OCI-LY1 (cell line): ENCODE results near the gene RAB11FIP4.

Experiments
- H2AFZ ChIP-seq: fragments of 200-600 bp; sonication (generic), shearing (Covaris generic); 2 replicates; pipeline ENCODE4 v1.6.0; 2014; ENCODE audit warnings: antibody characterized with exemption, mild to moderate bottlenecking, low read length
- H3F3A ChIP-seq: fragments of 200-600 bp; sonication (generic), shearing (Covaris generic); 2 replicates; pipeline ENCODE4 v1.6.0; 2014; ENCODE audit warnings: mild to moderate bottlenecking, antibody characterized with exemption, low read length, moderate library complexity; ENCODE audit not compliant: insufficient read depth
- H3K27ac ChIP-seq: fragments of 200-600 bp; sonication (generic); 2 replicates; pipeline ENCODE4 v1.5.1; 2014; ENCODE audit warnings: low read length, mixed run types, mild to moderate bottlenecking, low read depth; ENCODE audit not compliant: poor library complexity, severe bottlenecking
- H3K27me3 ChIP-seq: fragments of 200-600 bp; sonication (generic); 2 replicates; pipeline ENCODE4 v1.6.0; 2014; ENCODE audit warnings: antibody characterized with exemption, mild to moderate bottlenecking, low read length, moderate library complexity; ENCODE audit not compliant: insufficient read depth
- H3K36me3 ChIP-seq: fragments of 200-600 bp; sonication (generic); 2 replicates; pipeline ENCODE4 v1.6.1; 2014; ENCODE audit warnings: mild to moderate bottlenecking, antibody characterized with exemption, low read length, moderate library complexity, mixed read lengths; ENCODE audit not compliant: insufficient read depth
- H3K4me1 ChIP-seq: fragments of 200-600 bp; sonication (generic); 2 replicates; pipeline ENCODE4 v1.5.1; 2014; ENCODE audit warnings: mild to moderate bottlenecking, low read length, moderate library complexity; ENCODE audit not compliant: insufficient read depth, severe bottlenecking
- H3K4me2 ChIP-seq: fragments of 200-600 bp; sonication (generic), shearing (Covaris generic); 2 replicates; pipeline ENCODE4 v1.6.1; 2014; ENCODE audit warnings: low read length
- H3K4me3 ChIP-seq: fragments of 200-600 bp; sonication (generic); 2 replicates; pipeline ENCODE4 v1.5.1; 2014; ENCODE audit warnings: low read length, low read depth, mild to moderate bottlenecking, mixed read lengths; ENCODE audit not compliant: poor library complexity, severe bottlenecking
- H3K79me2 ChIP-seq: fragments of 200-600 bp; shearing (Covaris generic); 2 replicates; pipeline ENCODE4 v1.6.1; 2016; ENCODE audit warnings: mixed run types, low read length, mixed read lengths; ENCODE audit not compliant: insufficient read depth
- H3K9ac ChIP-seq: fragments of 200-600 bp; sonication (generic), shearing (Covaris generic); 2 replicates; pipeline ENCODE4 v1.6.1; 2014; ENCODE audit warnings: mild to moderate bottlenecking, low read length, mixed read lengths
- H3K9me2 ChIP-seq: fragments of 200-600 bp; sonication (generic), shearing (Covaris generic); 2 replicates; pipeline ENCODE4 v1.6.1; 2014; ENCODE audit warnings: low read depth, mild to moderate bottlenecking, low read length, mixed read lengths
- H3K9me3 ChIP-seq: fragments of 200-600 bp; shearing (Covaris generic); 2 replicates; pipeline ENCODE4 v1.6.1; 2014; ENCODE audit warnings: low read length, mixed read lengths
- H4K20me1 ChIP-seq: fragments of 200-600 bp; sonication (generic), shearing (Covaris generic); 2 replicates; pipeline ENCODE4 v1.6.0; 2016; ENCODE audit warnings: mild to moderate bottlenecking, low read length; ENCODE audit not compliant: insufficient read depth
- EZH2 ChIP-seq: fragments of 200-600 bp; sonication (generic), shearing (Covaris generic); IDR thresholded peaks from 2 replicates; pipeline ENCODE4 v1.8.0; 2017; ENCODE audit warnings: borderline replicate concordance, mixed run types, mild to moderate bottlenecking, antibody characterized with exemption, low read length, moderate library complexity, mixed read lengths
- TF ChIP-seq, protein P1 (sequence below): fragments of 200-600 bp; sonication (generic), shearing (Covaris generic); IDR thresholded peaks from 2 replicates; pipeline ENCODE4 v1.5.1; 2017; ENCODE audit warnings: mild to moderate bottlenecking, antibody characterized with exemption, low read length, moderate library complexity, mixed read lengths

The RAB11FIP4 gene

DNA sequence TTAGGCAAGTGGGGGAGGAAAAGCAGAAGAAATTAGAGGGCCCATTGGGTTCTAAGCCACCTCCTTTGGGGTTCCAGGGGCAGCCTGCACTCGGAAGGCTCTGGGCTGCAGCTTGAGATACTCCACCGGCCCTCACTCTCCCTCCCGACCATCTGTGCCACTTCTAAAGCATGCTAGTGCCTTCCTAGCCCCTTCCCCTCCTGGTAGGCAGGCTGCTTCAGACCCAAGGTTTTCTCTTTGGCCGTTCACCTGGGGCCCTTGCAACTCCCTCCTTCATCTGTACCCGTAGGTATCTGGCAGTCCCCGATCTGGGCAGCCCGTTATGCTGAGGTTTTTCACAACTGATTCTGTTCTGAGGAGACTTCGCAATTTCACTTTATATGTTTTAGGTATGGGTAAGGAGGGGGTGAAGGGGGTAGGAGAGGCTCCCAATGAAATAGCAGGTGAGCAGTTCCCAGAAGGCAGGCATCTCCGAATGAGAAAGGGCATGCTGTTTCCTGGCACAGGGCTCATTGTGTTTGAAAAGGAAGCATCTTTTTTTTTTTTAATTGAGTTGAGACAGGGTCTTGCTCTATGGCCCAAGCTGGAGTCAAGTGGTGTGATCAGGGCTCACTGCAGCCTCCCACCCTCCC, 98.7 kb downstream of the RAB11FIP4 start:
- Histone ChIP-seq H3K27me3 (no peaks in the 10 kb centered on the region), H3K27ac (peak overlapping the region; percentile 97), H3K4me2 (peak overlapping the region; percentile 83; the same call in 1 of the 2 replicates), H3K36me3 (no peaks in the 10 kb centered on the region), H3K79me2 (no peaks in the 10 kb centered on the region), H3K9me2 (no peaks in the 10 kb centered on the region), H3K9me3 (no peaks in the 10 kb centered on the region), H3K9ac (no peak overlapping the region; the same call in 1 of the 2 replicates), H3K4me1 (peaks cover 78% of the 10 kb centered on the region), H3K4me3 (peak overlapping the region; percentile 80), H2AFZ (no peak overlapping the region), H4K20me1 (no peaks in the 10 kb centered on the region), H3F3A (no peaks in the 10 kb centered on the region)
- TF ChIP-seq, protein P1, sequence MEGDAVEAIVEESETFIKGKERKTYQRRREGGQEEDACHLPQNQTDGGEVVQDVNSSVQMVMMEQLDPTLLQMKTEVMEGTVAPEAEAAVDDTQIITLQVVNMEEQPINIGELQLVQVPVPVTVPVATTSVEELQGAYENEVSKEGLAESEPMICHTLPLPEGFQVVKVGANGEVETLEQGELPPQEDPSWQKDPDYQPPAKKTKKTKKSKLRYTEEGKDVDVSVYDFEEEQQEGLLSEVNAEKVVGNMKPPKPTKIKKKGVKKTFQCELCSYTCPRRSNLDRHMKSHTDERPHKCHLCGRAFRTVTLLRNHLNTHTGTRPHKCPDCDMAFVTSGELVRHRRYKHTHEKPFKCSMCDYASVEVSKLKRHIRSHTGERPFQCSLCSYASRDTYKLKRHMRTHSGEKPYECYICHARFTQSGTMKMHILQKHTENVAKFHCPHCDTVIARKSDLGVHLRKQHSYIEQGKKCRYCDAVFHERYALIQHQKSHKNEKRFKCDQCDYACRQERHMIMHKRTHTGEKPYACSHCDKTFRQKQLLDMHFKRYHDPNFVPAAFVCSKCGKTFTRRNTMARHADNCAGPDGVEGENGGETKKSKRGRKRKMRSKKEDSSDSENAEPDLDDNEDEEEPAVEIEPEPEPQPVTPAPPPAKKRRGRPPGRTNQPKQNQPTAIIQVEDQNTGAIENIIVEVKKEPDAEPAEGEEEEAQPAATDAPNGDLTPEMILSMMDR: no peak
- TF ChIP-seq EZH2: no peak

DNA sequence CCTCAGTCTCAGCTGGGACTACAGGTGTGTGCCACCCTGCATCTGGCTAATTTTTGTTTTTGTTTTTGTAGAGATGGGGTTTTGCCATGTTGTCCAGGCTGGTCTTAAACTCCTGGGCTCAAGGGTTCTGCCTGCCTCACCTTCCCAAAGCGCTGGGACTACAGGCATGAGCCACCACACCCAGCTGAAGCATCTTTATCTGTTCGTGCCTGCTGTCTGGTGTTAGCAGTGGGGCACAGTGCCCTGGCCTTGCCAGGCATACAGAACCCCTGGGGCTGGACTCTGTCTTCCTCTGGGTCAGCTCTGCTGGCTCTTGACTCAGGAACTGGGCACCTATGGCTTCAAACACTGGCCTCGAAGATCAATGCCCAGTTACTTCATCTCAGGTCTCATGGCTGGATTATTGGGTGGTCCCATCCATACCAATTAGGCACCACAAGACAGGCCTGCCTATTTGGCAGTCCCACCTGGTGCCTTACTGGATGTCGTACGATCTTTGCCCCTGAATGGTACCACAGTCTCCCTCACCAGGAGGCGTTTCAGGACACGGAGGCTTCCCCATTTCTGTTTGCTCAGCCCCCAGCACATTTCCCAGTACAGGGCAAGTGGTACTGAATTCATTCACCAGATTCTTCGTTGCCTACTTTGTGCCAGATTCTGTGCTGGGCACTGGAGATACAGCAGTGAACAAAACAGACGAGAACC, 99.3 kb downstream of the RAB11FIP4 start:
- Histone ChIP-seq H3K79me2 (no peaks in the 10 kb centered on the region), H3K9ac (peak overlapping the region; percentile 20; the same call in 1 of the 2 replicates), H3K4me3 (peak overlapping the region; percentile 30)

DNA sequence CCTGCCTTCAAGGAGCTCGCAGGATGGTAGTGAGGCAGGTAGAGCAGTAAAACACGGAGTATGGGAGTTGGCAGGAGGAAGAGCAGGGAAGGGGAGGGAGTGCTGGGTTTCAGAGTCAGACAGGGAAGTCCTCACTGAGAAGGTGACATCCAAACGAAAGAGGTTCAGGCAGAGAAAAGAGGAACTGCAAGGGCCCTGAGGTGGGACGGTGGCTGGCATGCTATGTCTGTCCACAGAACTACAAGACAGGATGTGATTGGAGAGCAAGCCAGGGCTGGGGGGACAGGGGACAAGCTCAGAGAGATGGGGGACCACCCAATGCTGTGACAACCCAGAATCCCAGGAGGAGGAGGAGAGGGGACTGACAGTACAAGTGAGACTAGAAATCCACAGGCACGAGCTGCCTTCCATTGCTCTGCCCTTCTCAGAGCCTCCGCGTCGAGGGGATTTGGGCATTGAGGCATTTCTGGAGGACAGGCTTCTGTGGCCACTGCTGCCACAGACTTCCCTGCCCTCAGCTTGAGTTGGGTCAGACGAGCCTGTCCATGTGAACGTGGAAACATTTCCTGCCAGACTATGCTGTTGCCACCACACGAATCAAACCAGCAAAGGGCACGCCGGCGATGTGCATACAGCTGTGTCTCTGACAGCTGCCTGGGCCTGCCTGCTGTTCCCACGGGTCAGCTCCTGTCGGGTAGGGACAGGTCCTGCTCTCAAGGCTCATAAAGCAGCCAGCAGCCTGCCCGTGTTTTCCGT, 100.1 kb downstream of the RAB11FIP4 start:
- H3F3A ChIP-seq: no peaks in the 10 kb centered on the region
- H3K27ac ChIP-seq: peak overlapping the region; percentile 97
- no peak overlapping the region for H2AFZ ChIP-seq
- H3K27me3 ChIP-seq: no peaks in the 10 kb centered on the region
- H3K4me1 ChIP-seq: peaks cover 88% of the 10 kb centered on the region
- no peaks in the 10 kb centered on the region for H3K9me3 ChIP-seq
- H4K20me1 ChIP-seq: no peaks in the 10 kb centered on the region
- H3K9ac ChIP-seq: peak overlapping the region; percentile 20; the same call in 1 of the 2 replicates
- H3K4me2 ChIP-seq: peak overlapping the region; percentile 50; the same call in 1 of the 2 replicates
- no peaks in the 10 kb centered on the region for H3K9me2 ChIP-seq
- H3K4me3 ChIP-seq: peak overlapping the region; percentile 30
- H3K79me2 ChIP-seq: 0 out of 2 replicates have a peak, but pooled peaks cover 3% of the 10 kb centered on the region
- no peaks in the 10 kb centered on the region for H3K36me3 ChIP-seq
- TF ChIP-seq, protein P1: no peak
- TF ChIP-seq EZH2: no peak

More for the DNA sequence above, 99.3 kb downstream of the RAB11FIP4 start:
- Histone ChIP-seq H3K4me2 (peak overlapping the region; percentile 83; the same call in 1 of the 2 replicates), H3K4me1 (peaks cover 85% of the 10 kb centered on the region), H3K9me3 (no peaks in the 10 kb centered on the region), H4K20me1 (no peaks in the 10 kb centered on the region), H3F3A (no peaks in the 10 kb centered on the region), H2AFZ (no peak overlapping the region), H3K27ac (peak overlapping the region; percentile 97), H3K9me2 (no peaks in the 10 kb centered on the region), H3K36me3 (no peaks in the 10 kb centered on the region), H3K27me3 (no peaks in the 10 kb centered on the region)
- no peak for TF ChIP-seq EZH2
- TF ChIP-seq, protein P1: no peak
